Fibroblast of skin of right quadriceps (primary cell): ENCODE results near the gene DRD3.

ENCODE experiments used
- DNase-seq: peaks from one replicate; pipeline ENCODE4 v3.0.0-alpha.2; 2013

The DRD3 gene

GRCh38 chr3:114178770-114179368 lies at the start of gene DRD3:
Gene DRD3 (minus strand): TSS chr3:114179052. CDS start chr3:114171992, 7,060 bp downstream.
- peak; percentile 49 for DNase-seq

GRCh38 chr3:114227076-114227475 lies 48.2 kb upstream of the DRD3 start:
- DNase-seq: no peak

DNA sequence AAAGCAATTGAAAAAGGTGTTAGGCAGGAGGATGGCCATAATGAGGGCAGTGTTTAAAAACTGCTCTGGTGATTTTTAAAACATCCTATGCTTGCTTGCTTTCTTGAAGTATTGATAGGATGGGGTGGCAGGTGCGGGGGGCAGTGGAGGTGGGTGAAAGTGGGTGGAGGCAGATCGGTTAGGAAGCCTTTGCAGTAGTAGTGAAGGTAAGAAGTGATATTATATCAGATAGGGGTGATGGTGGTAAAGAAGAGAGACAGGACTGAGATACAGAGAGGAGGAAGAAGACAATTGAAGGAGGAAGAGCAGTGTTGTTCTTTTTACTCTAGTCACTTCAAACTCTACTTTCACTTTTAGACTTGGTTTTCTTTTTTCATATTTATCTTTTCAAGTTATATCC lies 47.5 kb upstream of the DRD3 start:
- DNase-seq: no peak

- DNase-seq: peak; percentile 15
Measured at GRCh38 chr3:114223143-114223542, 44.3 kb upstream of the DRD3 start.

DNA sequence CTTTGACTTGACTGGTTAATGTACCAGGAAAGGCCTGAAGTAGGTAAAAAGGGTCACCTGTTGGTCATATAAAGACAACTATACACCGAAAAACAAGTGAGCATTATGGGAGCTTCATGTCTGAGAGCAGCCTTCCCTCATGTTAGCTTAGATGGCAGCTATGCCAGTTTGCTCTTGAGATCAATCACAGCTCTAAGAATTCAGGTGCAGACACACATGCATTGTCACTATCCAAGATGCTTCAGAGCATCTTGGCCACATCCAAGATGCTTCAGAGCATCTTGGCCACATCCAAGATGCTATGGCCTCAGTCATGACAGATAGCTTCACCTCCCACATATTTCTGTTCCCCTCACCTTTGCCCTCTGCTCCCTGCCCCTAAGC lies 43.0 kb upstream of the DRD3 start:
- DNase-seq: no peak

- no peak for DNase-seq
Measured at GRCh38 chr3:114221165-114221880, 42.5 kb upstream of the DRD3 start.

DNA sequence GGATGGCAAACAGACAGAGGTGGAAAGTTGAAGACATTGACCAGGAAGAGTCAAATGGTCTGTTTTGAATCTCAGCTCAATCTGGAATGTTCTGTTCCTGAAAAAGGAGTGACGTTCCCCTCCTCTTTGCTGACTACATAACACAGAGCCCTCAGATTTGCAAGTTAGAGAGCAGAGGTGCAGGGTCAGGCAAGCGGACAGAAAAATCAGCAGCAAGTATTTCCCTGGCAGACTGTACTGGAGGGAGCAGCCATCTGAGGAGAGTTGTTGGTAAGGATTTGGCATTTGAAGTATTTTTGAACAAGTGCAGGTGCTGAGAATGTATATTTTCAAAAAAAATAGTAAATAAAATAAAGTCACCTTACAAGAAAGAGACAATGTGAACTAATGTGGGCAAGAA lies 40.9 kb upstream of the DRD3 start:
- DNase-seq: no peak

GRCh38 chr3:114218578-114219185 lies 39.8 kb upstream of the DRD3 start:
- DNase-seq: no peak

GRCh38 chr3:114218006-114218405 lies 39.2 kb upstream of the DRD3 start:
- no peak for DNase-seq

- no peak for DNase-seq
Measured at GRCh38 chr3:114217266-114217665, 38.4 kb upstream of the DRD3 start.

GRCh38 chr3:114216186-114216970 lies 37.5 kb upstream of the DRD3 start:
- peak; percentile 20 for DNase-seq

DNA sequence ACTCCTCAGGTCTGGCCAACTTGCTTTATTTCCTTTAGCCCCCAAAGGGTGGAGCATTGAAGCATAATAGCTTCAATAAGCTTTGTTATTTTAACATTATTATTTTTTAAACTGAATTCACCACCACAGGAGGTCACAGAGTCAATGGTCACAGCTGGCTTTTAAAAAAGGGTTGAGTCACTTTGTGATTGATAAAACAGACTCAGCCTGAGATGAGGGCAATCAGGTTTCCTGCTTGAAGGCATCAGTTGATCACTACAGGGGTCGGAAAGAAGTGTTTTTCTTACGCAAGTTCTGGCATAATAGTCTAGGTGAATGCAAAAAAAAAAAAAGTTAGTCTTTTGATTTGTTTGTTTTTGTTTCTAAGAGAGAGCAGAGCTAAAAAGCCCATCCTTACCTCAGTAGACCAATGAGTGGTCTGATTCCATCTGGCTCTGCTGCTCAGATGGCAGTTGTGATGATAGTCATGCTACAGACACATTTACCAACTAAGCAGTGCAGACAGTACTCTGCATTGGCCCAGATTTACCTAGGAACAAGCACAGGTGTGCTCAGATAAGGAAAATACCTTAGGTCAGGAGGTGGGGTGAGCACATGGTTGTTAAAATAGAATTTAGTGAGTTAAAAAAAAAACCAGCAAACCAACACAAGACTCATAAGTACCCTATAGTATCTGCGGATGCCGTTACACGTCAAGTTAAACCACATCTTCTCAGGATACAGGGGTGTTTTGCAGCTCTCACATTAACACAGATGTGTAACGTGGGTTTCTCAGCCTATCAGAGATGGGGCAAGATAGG lies 35.9 kb upstream of the DRD3 start:
- no peak for DNase-seq

GRCh38 chr3:114213627-114214541 lies 35.0 kb upstream of the DRD3 start:
- peak; percentile 74 for DNase-seq

DNA sequence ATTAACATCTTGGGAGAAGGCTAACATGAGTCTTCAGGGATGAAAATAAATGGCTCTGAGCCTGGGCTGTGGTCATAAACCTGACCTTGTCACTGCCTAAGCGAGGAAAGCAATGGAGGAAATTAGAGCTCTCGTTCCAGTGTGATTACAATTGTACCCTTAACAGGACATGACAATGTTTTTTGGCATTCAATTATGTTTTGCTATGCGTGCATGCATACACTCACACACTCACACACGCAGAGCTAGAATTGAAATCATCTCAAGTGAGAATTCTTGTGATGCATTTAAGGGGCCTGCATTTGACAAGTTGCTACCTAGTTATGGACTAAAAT lies 34.4 kb upstream of the DRD3 start:
- peak; percentile 46 for DNase-seq

DNA sequence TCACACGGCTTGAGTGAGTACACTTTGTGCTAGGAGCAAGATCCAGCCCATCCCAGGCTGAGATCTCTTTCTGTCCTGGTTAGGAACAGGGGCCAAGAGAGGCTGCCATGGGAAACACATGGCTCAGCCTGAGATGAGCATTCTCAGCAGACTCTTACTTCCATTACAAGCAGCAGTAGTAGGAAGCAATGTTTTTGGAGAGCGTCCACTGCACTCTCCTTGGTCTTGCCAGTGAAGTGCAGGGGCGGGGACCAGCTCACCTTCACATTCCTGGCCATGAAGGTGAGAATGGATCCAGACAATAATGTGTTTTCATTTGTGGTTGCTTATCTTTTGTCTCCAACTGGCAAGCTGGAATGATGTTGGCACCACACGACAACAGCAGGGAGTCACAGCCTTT lies 33.8 kb upstream of the DRD3 start:
- no peak for DNase-seq

DNA sequence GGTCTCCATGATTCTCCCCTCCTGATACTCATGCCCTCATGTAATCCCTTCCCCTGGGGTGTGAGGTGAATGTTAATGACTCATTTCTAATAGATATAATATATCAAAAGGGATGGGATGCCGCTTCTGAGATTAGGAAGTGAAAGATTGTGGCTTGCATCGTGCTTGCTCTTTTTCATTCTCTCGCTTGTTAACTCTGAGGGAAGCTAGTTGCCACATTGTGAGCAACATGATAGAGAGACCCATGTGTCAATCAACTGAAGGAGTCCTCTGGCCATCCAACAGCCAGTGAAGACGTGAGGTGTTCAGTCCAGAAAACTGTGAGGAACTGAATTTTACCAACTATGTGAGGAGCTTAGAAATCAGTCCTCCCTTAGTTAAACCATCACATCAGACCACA lies 28.9 kb upstream of the DRD3 start:
- no peak for DNase-seq

DNA sequence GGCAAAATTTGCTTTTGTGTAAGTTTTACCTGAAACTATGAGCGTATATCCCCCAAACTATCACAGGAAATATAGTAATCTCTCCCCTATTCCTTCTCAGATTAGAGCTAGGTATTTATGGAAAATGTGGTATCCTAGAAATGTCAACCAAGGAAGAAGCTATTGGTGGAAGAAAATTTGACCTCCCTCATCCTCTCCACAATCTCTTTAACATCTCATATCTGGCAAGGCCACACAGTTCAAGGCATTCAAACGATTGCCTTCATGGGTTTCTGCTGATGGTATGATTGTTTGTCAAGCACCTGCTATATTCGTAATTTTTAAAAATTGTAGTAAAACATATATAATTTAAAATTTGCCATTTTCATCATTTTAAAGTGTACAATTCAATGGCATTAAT lies 27.5 kb upstream of the DRD3 start:
- DNase-seq: no peak

DNA sequence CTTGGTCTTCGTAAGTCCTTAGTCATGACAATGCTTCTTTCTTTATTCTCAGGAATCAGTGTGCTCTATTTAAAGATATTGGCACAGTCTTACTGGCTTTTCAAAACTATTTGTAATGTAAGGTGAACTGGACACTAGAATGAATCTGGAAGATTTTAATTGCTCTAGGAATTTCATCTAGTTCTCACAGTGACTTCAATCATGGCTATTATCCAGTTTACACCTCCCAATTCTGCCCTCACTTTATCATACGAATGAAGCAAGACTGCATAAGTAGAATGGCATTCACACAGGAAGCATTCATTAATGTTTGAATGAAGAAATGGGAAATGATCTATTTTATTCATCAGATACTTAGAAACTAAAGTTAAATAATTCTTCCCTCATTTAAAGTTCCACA lies 26.7 kb upstream of the DRD3 start:
- peak; percentile 4 for DNase-seq

- no peak for DNase-seq
Measured at GRCh38 chr3:114194750-114195149, 15.9 kb upstream of the DRD3 start.

GRCh38 chr3:114192136-114192535 lies 13.3 kb upstream of the DRD3 start:
- DNase-seq: no peak

DNA sequence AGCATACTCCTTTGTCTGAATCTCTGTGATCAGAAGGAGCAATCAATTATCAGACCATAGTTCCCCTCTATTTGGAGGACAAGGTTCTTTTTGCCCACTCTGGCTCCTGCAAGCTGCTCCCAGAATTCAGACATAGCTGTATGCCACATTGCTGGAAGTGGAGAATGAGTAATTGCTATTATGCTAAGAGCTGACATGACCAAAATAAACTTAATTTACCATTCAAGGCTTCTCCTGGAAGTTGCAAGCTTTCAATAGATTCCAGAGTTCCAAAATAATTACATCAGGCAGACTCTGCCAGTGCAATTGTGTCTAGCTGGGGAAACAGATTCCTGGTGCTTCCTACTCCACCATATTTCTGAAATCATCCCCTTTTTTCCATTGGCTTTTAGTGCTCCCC lies 7.6 kb upstream of the DRD3 start:
- no peak for DNase-seq

GRCh38 chr3:114179575-114179974 lies 723 bp upstream of the DRD3 start:
- peak; percentile 5 for DNase-seq
